OCI-LY3 (cell line): ENCODE data around the gene PDS5B.
"Not testable (repeated sequence)": the region's sequence is repeated elsewhere in the genome, so short reads cannot be mapped to it uniquely, and the experiment has no call there.

Experiments used
- H2AFZ ChIP-seq: fragments of 200-600, 300-600 bp; shearing (Covaris generic); 2 replicates; pipeline ENCODE4 v1.6.0; 2014; ENCODE audit warnings: antibody characterized with exemption, low read depth, low read length
- H3K27ac ChIP-seq: fragments of 200-600, 300-600 bp; sonication (generic); 2 replicates; pipeline ENCODE4 v1.5.1; 2014; ENCODE audit warnings: mild to moderate bottlenecking, low read length, moderate library complexity, mixed read lengths
- H3K27me3 ChIP-seq: fragments of 200-600, 300-600 bp; sonication (generic); 2 replicates; pipeline ENCODE4 v1.6.1; 2014; ENCODE audit warnings: low read depth, low read length, mixed read lengths
- H3K36me3 ChIP-seq: fragments of 200-600, 300-600 bp; sonication (generic); replicated peaks from 2 replicates; pipeline ENCODE3; 2014; ENCODE audit warnings: low read depth, low read length, mixed read lengths
- H3K4me1 ChIP-seq: fragments of 300-600, 200-600 bp; sonication (generic); 2 replicates; pipeline ENCODE4 v1.6.1; 2014; ENCODE audit warnings: low read length, mixed read lengths
- H3K4me2 ChIP-seq: fragments of 200-600, 300-600 bp; sonication (generic); 2 replicates; pipeline ENCODE4 v1.6.1; 2014; ENCODE audit warnings: low read length, mixed read lengths
- H3K4me3 ChIP-seq: fragments of 300-600, 200-600 bp; sonication (generic); 2 replicates; pipeline ENCODE4 v1.5.1; 2014; ENCODE audit warnings: antibody characterized with exemption, mild to moderate bottlenecking, low read length, moderate library complexity
- H3K79me2 ChIP-seq: fragments of 300-600, 200-600 bp; shearing (Covaris generic); 2 replicates; pipeline ENCODE4 v1.6.1; 2014; ENCODE audit warnings: mild to moderate bottlenecking, low read length, mixed read lengths
- H3K9ac ChIP-seq: fragments of 300-600, 200-600 bp; shearing (Covaris generic); 2 replicates; pipeline ENCODE4 v1.6.0; 2014; ENCODE audit warnings: mild to moderate bottlenecking, low read length, moderate library complexity
- H3K9me3 ChIP-seq: fragments of 200-600, 300-600 bp; shearing (Covaris generic); 2 replicates; pipeline ENCODE4 v1.6.1; 2014; ENCODE audit warnings: low read length, mixed read lengths; ENCODE audit not compliant: insufficient read depth
- H4K20me1 ChIP-seq: fragments of 200-600, 300-600 bp; sonication (generic); 2 replicates; pipeline ENCODE4 v1.6.1; 2016; ENCODE audit warnings: low read length, mixed read lengths; ENCODE audit not compliant: insufficient read depth
- CTCF ChIP-seq: fragments of 200-600, 300-600 bp; sonication (generic); IDR thresholded peaks from 2 replicates; pipeline ENCODE4 v1.5.1; 2014; ENCODE audit warnings: antibody characterized with exemption, low read length, low read depth
- EZH2phosphoT487 ChIP-seq: fragments of 200-600 bp; shearing (Covaris generic); IDR thresholded peaks from 2 replicates; pipeline ENCODE4 v1.6.1; 2018; ENCODE audit warnings: antibody characterized with exemption, mixed run types, low read depth

Gene PDS5B

GRCh38 chr13:32722340-32722739 is 136.1 kb downstream of the PDS5B start:
- Histone ChIP-seq H4K20me1 (no peaks in the 10 kb centered on the region), H3K36me3 (peaks cover 30% of the 10 kb centered on the region), H3K79me2 (no peaks in the 10 kb centered on the region), H3K4me3 (no peak overlapping the region), H3K27me3 (no peaks in the 10 kb centered on the region), H2AFZ (no peak overlapping the region), H3K4me2 (no peak overlapping the region), H3K4me1 (no peaks in the 10 kb centered on the region), H3K9ac (no peak overlapping the region), H3K9me3 (0 out of 2 replicates have a peak, but pooled peaks cover 4% of the 10 kb centered on the region), H3K27ac (no peak overlapping the region)
- TF ChIP-seq CTCF: no peak
- TF ChIP-seq EZH2phosphoT487: no peak

- no peak overlapping the region for H2AFZ ChIP-seq
- H3K27me3 ChIP-seq: no peaks in the 10 kb centered on the region
- no peak for TF ChIP-seq CTCF
- no peak for TF ChIP-seq EZH2phosphoT487
- 0 out of 2 replicates have a peak, but pooled peaks cover 4% of the 10 kb centered on the region for H3K9me3 ChIP-seq
- H3K4me3 ChIP-seq: no peak overlapping the region
- no peak overlapping the region for H3K9ac ChIP-seq
- no peak overlapping the region for H3K27ac ChIP-seq
- peaks cover 5% of the 10 kb centered on the region for H3K79me2 ChIP-seq
- no peaks in the 10 kb centered on the region for H3K4me1 ChIP-seq
- no peaks in the 10 kb centered on the region for H4K20me1 ChIP-seq
- peaks cover 24% of the 10 kb centered on the region for H3K36me3 ChIP-seq
- no peak overlapping the region for H3K4me2 ChIP-seq
Measured at GRCh38 chr13:32723987-32724386, 137.7 kb downstream of the PDS5B start.

- no peak overlapping the region for H3K27ac ChIP-seq
- no peak overlapping the region for H3K4me2 ChIP-seq
- no peak overlapping the region for H3K4me3 ChIP-seq
- H3K9me3 ChIP-seq: no peaks in the 10 kb centered on the region
- peaks cover 12% of the 10 kb centered on the region for H3K36me3 ChIP-seq
- H3K27me3 ChIP-seq: no peaks in the 10 kb centered on the region
- H3K4me1 ChIP-seq: no peaks in the 10 kb centered on the region
- no peaks in the 10 kb centered on the region for H4K20me1 ChIP-seq
- H2AFZ ChIP-seq: no peak overlapping the region
- no peak for TF ChIP-seq CTCF
- TF ChIP-seq EZH2phosphoT487: no peak
- peaks cover 5% of the 10 kb centered on the region for H3K79me2 ChIP-seq
- H3K9ac ChIP-seq: no peak overlapping the region
Measured at GRCh38 chr13:32726374-32727037, 140.3 kb downstream of the PDS5B start.

- no peaks in the 10 kb centered on the region for H3K27me3 ChIP-seq
- peaks cover 3% of the 10 kb centered on the region for H3K36me3 ChIP-seq
- no peaks in the 10 kb centered on the region for H4K20me1 ChIP-seq
- H3K79me2 ChIP-seq: peaks cover 5% of the 10 kb centered on the region
- no peak for TF ChIP-seq CTCF
- TF ChIP-seq EZH2phosphoT487: no peak
- no peak overlapping the region for H3K27ac ChIP-seq
- no peaks in the 10 kb centered on the region for H3K9me3 ChIP-seq
- H3K4me3 ChIP-seq: no peak overlapping the region
- H3K9ac ChIP-seq: no peak overlapping the region
- no peak overlapping the region for H3K4me2 ChIP-seq
- H3K4me1 ChIP-seq: no peaks in the 10 kb centered on the region
- H2AFZ ChIP-seq: no peak overlapping the region
Measured at GRCh38 chr13:32728327-32728726, 142.1 kb downstream of the PDS5B start.

- H3K9me3 ChIP-seq, H4K20me1 ChIP-seq, H3K79me2 ChIP-seq, H3K9ac ChIP-seq, H3K4me2 ChIP-seq, H3K27ac ChIP-seq, H3K4me3 ChIP-seq, H3K36me3 ChIP-seq, H2AFZ ChIP-seq, H3K4me1 ChIP-seq, H3K27me3 ChIP-seq: not testable (repeated sequence)
Measured at GRCh38 chr13:32729097-32729496, 142.8 kb downstream of the PDS5B start.
